Esophagus muscularis mucosa (tissue), 4 donors: Measurements from ENCODE around the gene NRXN3. TPM values are rescaled to one million over a fixed set of nuclear protein-coding genes. Genes with fewer than 3 reads are reported as not detected.
A peak's percentile ranks its signal among the peaks of the same experiment; 100 is the strongest.

Experiments used
- DNase-seq: peaks from one replicate; pipeline ENCODE4 v3.0.0-alpha.2; 2017; ENCODE audit errors: extremely low spot score
- H3K27ac ChIP-seq, 4 donors: fragments of 200-600 bp; sonication (generic); replicated peaks in 1 of 4; 1 replicate in 3 of 4; 2 replicates in 1 of 4; pipeline ENCODE4 v1.5.1; 2016 to 2019; ENCODE audit warnings: mild to moderate bottlenecking in 1 of 4
- H3K27me3 ChIP-seq, 4 donors: fragments of 200-600 bp; sonication (generic); one replicate each; pipeline versions ENCODE4 v1.5.1 to v1.6.0; 2016 to 2019
- H3K36me3 ChIP-seq, 4 donors: fragments of 200-600 bp; sonication (generic); one replicate each; pipeline ENCODE4 v1.5.1; 2016 to 2019
- H3K4me1 ChIP-seq, 4 donors: fragments of 200-600 bp; sonication (generic); one replicate each; pipeline ENCODE4 v1.5.1; 2016 to 2019
- H3K4me3 ChIP-seq, 4 donors: fragments of 200-600 bp; sonication (generic); 1 replicate in 2 of 4; 2 replicates in 2 of 4; pipeline ENCODE4 v1.5.1; 2016 to 2019; ENCODE audit warnings: mild to moderate bottlenecking in 4 of 4, moderate library complexity in 1 of 4
- H3K9me3 ChIP-seq, 4 donors: fragments of 200-600 bp; sonication (generic); 1 replicate in 3 of 4; 2 replicates in 1 of 4; pipeline ENCODE4 v1.5.1; 2016 to 2019
- EP300 ChIP-seq: sonication (generic); formaldehyde crosslinking; IDR thresholded peaks from one replicate; pipeline ENCODE4 v1.6.1; 2017; ENCODE audit warnings: antibody characterized with exemption
- POLR2A ChIP-seq: fragments of 450-650 bp; IDR thresholded peaks from one replicate; pipeline ENCODE4 v1.6.1; 2017; ENCODE audit warnings: antibody characterized with exemption, moderate library complexity, mild to moderate bottlenecking, low read depth
- POLR2AphosphoS5 ChIP-seq, 2 donors: sonication (generic); formaldehyde crosslinking; IDR thresholded peaks; one replicate each; pipeline ENCODE4 v1.6.1; 2017; ENCODE audit warnings: antibody characterized with exemption in 2 of 2
- WGBS: methylation state at CpG from one replicate; pipeline ENCODE4 v1.1.5; 2018; 5-methylcytosine and 5-hydroxymethylcytosine counted together
- intact Hi-C: fragments of 100-400 bp; cut with DNase I; formaldehyde crosslinking; loops from one replicate; pipeline ENCODE4 v1.15.1; 2023
- total RNA-seq, 4 donors: library from RNA; depleted of rRNA; stranded (reverse); fragments of >200 nt; gene quantifications; one replicate each; pipeline versions ENCODE4 v1.1.0 to v1.2.1, GENCODE V29; 2016
- TF ChIP-seq, protein P1 (sequence below), 3 experiments: fragments of 200-600 bp in 2 of 3; fragments of 450-650 bp in 1 of 3; sonication (generic) in 2 of 3; IDR thresholded peaks; one replicate each; pipeline ENCODE4 v1.5.1; 2017 to 2019; ENCODE audit warnings: antibody characterized with exemption in 3 of 3, mild to moderate bottlenecking in 2 of 3, moderate library complexity in 1 of 3

Gene NRXN3
- total RNA-seq, 4 donors from 2014 or later: 71.1 to 159 (median 122) TPM

DNA sequence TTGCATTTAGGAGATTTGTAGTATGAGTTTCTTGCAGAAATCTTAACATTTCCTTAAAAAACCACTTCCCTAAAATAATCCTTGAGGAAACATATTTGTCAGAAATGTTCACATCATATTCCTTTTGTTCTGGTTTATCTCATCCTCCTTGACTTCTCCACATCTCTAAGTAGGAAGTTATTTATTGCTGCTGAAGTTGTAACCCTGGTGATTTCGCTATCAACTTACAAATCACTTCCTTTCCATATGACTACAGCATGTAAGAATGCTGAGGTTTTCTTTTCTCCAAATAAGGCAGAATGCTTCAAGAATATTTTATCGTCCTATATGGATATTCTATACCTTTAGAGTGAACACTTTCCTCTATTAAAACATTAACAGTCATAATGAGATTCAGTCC, 751.7 kb downstream of the NRXN3 start:
- H3K27ac ChIP-seq: no peak overlapping the region
- no peaks in the 10 kb centered on the region for H3K9me3 ChIP-seq
- TF ChIP-seq POLR2AphosphoS5 (IDR thresholded peaks at IDR 0.05) (no peak), EP300 (no peak), POLR2A (no peak)
- TF ChIP-seq, protein P1, sequence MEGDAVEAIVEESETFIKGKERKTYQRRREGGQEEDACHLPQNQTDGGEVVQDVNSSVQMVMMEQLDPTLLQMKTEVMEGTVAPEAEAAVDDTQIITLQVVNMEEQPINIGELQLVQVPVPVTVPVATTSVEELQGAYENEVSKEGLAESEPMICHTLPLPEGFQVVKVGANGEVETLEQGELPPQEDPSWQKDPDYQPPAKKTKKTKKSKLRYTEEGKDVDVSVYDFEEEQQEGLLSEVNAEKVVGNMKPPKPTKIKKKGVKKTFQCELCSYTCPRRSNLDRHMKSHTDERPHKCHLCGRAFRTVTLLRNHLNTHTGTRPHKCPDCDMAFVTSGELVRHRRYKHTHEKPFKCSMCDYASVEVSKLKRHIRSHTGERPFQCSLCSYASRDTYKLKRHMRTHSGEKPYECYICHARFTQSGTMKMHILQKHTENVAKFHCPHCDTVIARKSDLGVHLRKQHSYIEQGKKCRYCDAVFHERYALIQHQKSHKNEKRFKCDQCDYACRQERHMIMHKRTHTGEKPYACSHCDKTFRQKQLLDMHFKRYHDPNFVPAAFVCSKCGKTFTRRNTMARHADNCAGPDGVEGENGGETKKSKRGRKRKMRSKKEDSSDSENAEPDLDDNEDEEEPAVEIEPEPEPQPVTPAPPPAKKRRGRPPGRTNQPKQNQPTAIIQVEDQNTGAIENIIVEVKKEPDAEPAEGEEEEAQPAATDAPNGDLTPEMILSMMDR (IDR thresholded peaks at IDR 0.05): no peak
- no peak overlapping the region for H3K4me3 ChIP-seq
- H3K4me1 ChIP-seq: no peaks in the 10 kb centered on the region
- no peaks in the 10 kb centered on the region for H3K27me3 ChIP-seq
- no peaks in the 10 kb centered on the region for H3K36me3 ChIP-seq
- no peak for DNase-seq
- 51% methylated on average over 2 of the region's 2 CpGs for WGBS
- intact Hi-C loops: no loop called here

GRCh38 chr14:78927261-78927660, 757.1 kb downstream of the NRXN3 start:
- TF ChIP-seq EP300 (no peak), POLR2A (no peak), POLR2AphosphoS5 (IDR thresholded peaks at IDR 0.05) (no peak)
- TF ChIP-seq, protein P1 (IDR thresholded peaks at IDR 0.05): no peak
- H3K27me3 ChIP-seq: no peaks in the 10 kb centered on the region
- H3K27ac ChIP-seq: no peak overlapping the region
- no peak overlapping the region for H3K4me3 ChIP-seq
- DNase-seq: no peak
- WGBS: 85% methylated on average over 3 of the region's 3 CpGs
- H3K4me1 ChIP-seq: no peaks in the 10 kb centered on the region
- intact Hi-C loops: no loop called here
- H3K36me3 ChIP-seq: no peaks in the 10 kb centered on the region
- H3K9me3 ChIP-seq: no peaks in the 10 kb centered on the region

DNA sequence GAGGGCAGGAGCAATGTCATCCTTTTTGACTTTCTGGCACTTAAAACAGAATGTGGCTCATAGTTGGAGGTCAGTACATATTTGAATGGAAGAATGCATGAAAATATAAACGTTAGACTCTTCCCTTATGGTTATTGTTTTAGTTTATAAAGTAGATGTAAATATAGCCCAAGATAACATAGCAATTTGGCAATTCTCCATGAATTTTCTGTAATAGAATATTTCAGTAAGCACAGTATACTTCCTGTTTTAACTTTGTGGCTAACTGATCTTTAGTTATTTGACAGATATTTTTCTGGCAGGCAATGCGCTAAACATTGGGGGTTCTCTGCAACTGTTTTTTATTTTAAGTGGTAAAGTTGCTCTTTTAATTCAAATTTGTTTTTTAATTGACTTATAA, 763.0 kb downstream of the NRXN3 start:
- intact Hi-C loops: loop anchor here (10.0 kb wide), 1 partner anchor 1122 kb away; no protein-coding TSS in a partner anchor
- no peak for DNase-seq
- no peaks in the 10 kb centered on the region for H3K9me3 ChIP-seq

GRCh38 chr14:78933948-78934524, 763.9 kb downstream of the NRXN3 start:
- intact Hi-C loops: loop anchor here (10.0 kb wide), 1 partner anchor 1121 kb away; no protein-coding TSS in a partner anchor

More for the DNA sequence above, 763.0 kb downstream of the NRXN3 start:
- no peak for TF ChIP-seq POLR2A
- TF ChIP-seq POLR2AphosphoS5 (IDR thresholded peaks at IDR 0.05): no peak
- no peak for TF ChIP-seq EP300
- TF ChIP-seq, protein P1 (IDR thresholded peaks at IDR 0.05): no peak
- H3K27ac ChIP-seq: no peak overlapping the region
- H3K27me3 ChIP-seq: no peaks in the 10 kb centered on the region
- H3K36me3 ChIP-seq: no peaks in the 10 kb centered on the region
- 36% methylated on average over 2 of the region's 2 CpGs for WGBS
- no peak overlapping the region for H3K4me3 ChIP-seq
- H3K4me1 ChIP-seq: no peaks in the 10 kb centered on the region

More at GRCh38 chr14:78933948-78934524, 763.9 kb downstream of the NRXN3 start:
- Histone ChIP-seq H3K27me3 (no peaks in the 10 kb centered on the region), H3K27ac (no peak overlapping the region), H3K9me3 (no peaks in the 10 kb centered on the region), H3K36me3 (no peaks in the 10 kb centered on the region), H3K4me3 (no peak overlapping the region), H3K4me1 (no peaks in the 10 kb centered on the region)
- DNase-seq: no peak
- 21% methylated on average over 4 of the region's 4 CpGs for WGBS
- TF ChIP-seq, protein P1 (IDR thresholded peaks at IDR 0.05): peak; percentile 38 to 51 (median 40)
- TF ChIP-seq EP300: no peak
